Neuronal stem cell (in vitro differentiated cells): ENCODE results near the gene ARHGEF26.

Experiments used
- DNase-seq: peaks from one replicate; pipeline ENCODE4 v3.0.0-alpha.2; 2013; ENCODE audit warnings: low spot score
- H2AFZ ChIP-seq: one replicate; pipeline ENCODE4 v1.6.1; 2013; ENCODE audit warnings: mild to moderate bottlenecking, low read length, inconsistent platforms
- H2AK5ac ChIP-seq: 2 replicates; pipeline ENCODE4 v1.6.1; 2013; ENCODE audit warnings: low read depth, mild to moderate bottlenecking, inconsistent platforms, low read length, moderate library complexity, mixed read lengths
- H2BK120ac ChIP-seq: 2 replicates; pipeline ENCODE4 v1.6.1; 2013; ENCODE audit warnings: low read depth, mild to moderate bottlenecking, inconsistent platforms, low read length, moderate library complexity, mixed read lengths
- H2BK12ac ChIP-seq: one replicate; pipeline ENCODE4 v1.6.1; 2013; ENCODE audit warnings: low read length, inconsistent platforms
- H2BK15ac ChIP-seq: 2 replicates; pipeline ENCODE4 v1.6.1; 2013; ENCODE audit warnings: mild to moderate bottlenecking, low read length, inconsistent platforms, mixed read lengths
- H2BK5ac ChIP-seq: one replicate; pipeline ENCODE4 v1.6.1; 2013; ENCODE audit warnings: inconsistent platforms, mild to moderate bottlenecking, low read length, moderate library complexity
- H3K14ac ChIP-seq: one replicate; pipeline ENCODE4 v1.6.1; 2013; ENCODE audit warnings: low read length, inconsistent platforms
- H3K18ac ChIP-seq: 2 replicates; pipeline ENCODE4 v1.6.1; 2013; ENCODE audit warnings: low read length, inconsistent platforms
- H3K23ac ChIP-seq: 2 replicates; pipeline ENCODE4 v1.6.1; 2013; ENCODE audit warnings: low read depth, mild to moderate bottlenecking, mixed read lengths, low read length, inconsistent platforms; ENCODE audit not compliant: poor library complexity
- H3K27ac ChIP-seq: replicated peaks from 3 replicates; pipeline ENCODE4 v1.5.1; 2013; ENCODE audit warnings: low read length, inconsistent platforms
- H3K27me3 ChIP-seq, 3 experiments: 2 replicates each; pipeline ENCODE4 v1.6.1; 2013; ENCODE audit warnings: low read length in 3 of 3, mild to moderate bottlenecking in 2 of 3, inconsistent platforms in 1 of 3, low read depth in 1 of 3, mixed read lengths in 1 of 3, moderate library complexity in 1 of 3; ENCODE audit not compliant: control insufficient read depth in 3 of 3, insufficient read depth in 3 of 3
- H3K36me3 ChIP-seq, 2 donors: replicated peaks in 1 of 2; 2 replicates each; pipeline ENCODE4 v1.6.1; 2013; ENCODE audit warnings: low read length in 2 of 2; ENCODE audit not compliant: control insufficient read depth in 2 of 2, insufficient read depth in 2 of 2
- H3K4ac ChIP-seq: 2 replicates; pipeline ENCODE4 v1.6.1; 2013; ENCODE audit warnings: inconsistent platforms, mild to moderate bottlenecking, low read length, moderate library complexity
- H3K4me1 ChIP-seq, 2 donors: 1 replicate in 1 of 2; 2 replicates in 1 of 2; pipeline ENCODE4 v1.6.1; 2013; ENCODE audit warnings: low read length in 2 of 2, low read depth in 1 of 2; ENCODE audit not compliant: control insufficient read depth in 2 of 2, insufficient read depth in 1 of 2
- H3K4me2 ChIP-seq: one replicate; pipeline ENCODE4 v1.6.1; 2013; ENCODE audit warnings: mild to moderate bottlenecking, low read length, inconsistent platforms; ENCODE audit not compliant: insufficient read depth, poor library complexity, severe bottlenecking
- H3K4me3 ChIP-seq, 2 donors: 2 replicates each; pipeline ENCODE4 v1.5.1; 2013; ENCODE audit warnings: low read length in 2 of 2, mild to moderate bottlenecking in 2 of 2, inconsistent platforms in 1 of 2, moderate library complexity in 1 of 2
- H3K79me1 ChIP-seq: one replicate; pipeline ENCODE4 v1.6.1; 2013; ENCODE audit warnings: low read depth, mild to moderate bottlenecking, inconsistent platforms, low read length, moderate library complexity
- H3K9ac ChIP-seq: one replicate; pipeline ENCODE4 v1.6.1; 2013; ENCODE audit warnings: mild to moderate bottlenecking, low read depth, low read length, inconsistent platforms; ENCODE audit not compliant: poor library complexity
- H3K9me3 ChIP-seq, 2 donors: replicated peaks in 1 of 2; 2 replicates each; pipeline versions ENCODE3 to v1.6.1; 2013; ENCODE audit warnings: low read length in 2 of 2, mild to moderate bottlenecking in 2 of 2, inconsistent platforms in 1 of 2, low read depth in 1 of 2, mixed read lengths in 1 of 2, moderate library complexity in 1 of 2; ENCODE audit not compliant: control insufficient read depth in 2 of 2, insufficient read depth in 1 of 2
- H4K8ac ChIP-seq: one replicate; pipeline ENCODE4 v1.6.1; 2013; ENCODE audit warnings: low read depth, mild to moderate bottlenecking, inconsistent platforms, low read length, moderate library complexity
- H4K91ac ChIP-seq: one replicate; pipeline ENCODE4 v1.6.1; 2013; ENCODE audit warnings: low read length, low read depth, mild to moderate bottlenecking, inconsistent platforms; ENCODE audit not compliant: poor library complexity
- WGBS, 2 donors: extraction: QIAGEN DNeasy Blood & Tissue Kit; methylation state at CpG; one replicate each; pipeline ENCODE4 v1.1.7; 2013; ENCODE audit warnings: missing lambda C conversion rate in 2 of 2, mixed read lengths in 1 of 2; ENCODE audit not compliant: insufficient read length in 2 of 2, insufficient replicate concordance in 1 of 2; ENCODE audit errors: extremely low coverage in 2 of 2; 5-methylcytosine and 5-hydroxymethylcytosine counted together

The ARHGEF26 gene

DNA sequence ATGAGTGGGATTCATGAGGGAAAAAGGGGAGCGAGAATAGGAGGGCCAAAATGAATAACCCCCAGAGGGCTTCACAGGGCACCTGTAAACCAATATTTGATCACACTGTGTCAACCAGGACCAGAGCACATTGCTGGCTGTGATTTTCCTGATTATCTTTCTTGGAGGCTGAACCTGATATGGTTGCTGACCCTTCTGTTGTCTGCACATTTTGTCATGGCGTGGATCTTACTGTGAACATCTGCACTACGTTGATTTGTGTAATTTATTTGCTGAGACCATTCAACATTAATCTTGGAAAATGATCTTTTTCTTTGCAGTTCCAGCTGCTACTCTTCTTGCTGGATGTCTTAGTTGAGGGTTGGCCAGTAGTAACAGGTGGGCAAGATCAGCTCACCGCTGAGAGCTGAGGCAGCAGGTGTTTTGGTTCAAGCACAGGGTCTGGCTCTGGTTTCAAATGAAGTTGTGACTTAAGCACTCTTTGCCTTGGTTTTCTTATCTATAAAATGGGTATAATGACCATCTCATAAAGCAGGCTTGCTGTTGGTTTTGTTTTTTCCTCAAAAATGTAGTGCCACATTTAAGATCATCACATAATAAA, 61.2 kb downstream of the ARHGEF26 start:
- H3K79me1 ChIP-seq, result no peaks in the 10 kb centered on the region
- no peak overlapping the region for H2BK120ac ChIP-seq
- no peaks in the 10 kb centered on the region for H3K27me3 ChIP-seq
- no peak overlapping the region for H2AK5ac ChIP-seq
- H3K4me1 ChIP-seq, result peaks cover 0 to 7% of the 10 kb centered on the region in 2 donors
- WGBS, 2 donors, result no CpG with 5 or more reads among the region's 4 CpGs
- no peak overlapping the region for H2BK5ac ChIP-seq
- H3K4ac ChIP-seq, result no peak overlapping the region
- no peak overlapping the region for H2AFZ ChIP-seq
- no peak for DNase-seq
- H3K23ac ChIP-seq, result no peak overlapping the region
- H3K36me3 ChIP-seq, result peaks cover 0 to 6% of the 10 kb centered on the region in 2 donors
- H4K91ac ChIP-seq, result no peak overlapping the region
- no peak overlapping the region for H3K4me2 ChIP-seq
- H3K9ac ChIP-seq, result no peak overlapping the region
- H3K27ac ChIP-seq, result no peak overlapping the region
- no peak overlapping the region for H3K18ac ChIP-seq
- no peak overlapping the region for H2BK12ac ChIP-seq
- no peak overlapping the region for H3K14ac ChIP-seq
- H3K9me3 ChIP-seq, result peaks cover 0 to 10% of the 10 kb centered on the region in 2 donors
- H4K8ac ChIP-seq, result no peak overlapping the region
- no peak overlapping the region for H3K4me3 ChIP-seq
- H2BK15ac ChIP-seq, result no peak overlapping the region

DNA sequence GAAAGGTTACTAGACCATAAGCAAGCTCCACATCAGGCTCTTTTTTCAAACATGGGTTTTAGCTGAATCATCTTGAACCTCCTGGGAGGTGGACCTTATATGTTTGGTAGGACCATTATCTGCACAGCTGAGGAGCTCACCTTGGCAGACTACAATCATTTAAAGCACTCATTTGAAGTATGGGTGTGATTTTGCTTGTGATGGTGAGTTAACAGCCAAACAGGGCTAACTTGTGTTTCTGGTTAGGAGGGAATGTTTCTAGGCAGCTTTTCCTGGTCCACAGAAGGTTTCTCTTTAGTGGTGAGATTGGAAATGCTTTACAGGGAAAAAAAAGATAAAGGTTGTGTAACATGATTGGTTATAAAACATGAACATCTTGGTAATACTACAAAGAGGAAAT, 61.8 kb downstream of the ARHGEF26 start:
- no peak overlapping the region for H4K8ac ChIP-seq
- no peaks in the 10 kb centered on the region for H3K27me3 ChIP-seq
- no peak overlapping the region for H2BK5ac ChIP-seq
- DNase-seq, result no peak
- H3K18ac ChIP-seq, result no peak overlapping the region
- no peak overlapping the region for H2AK5ac ChIP-seq
- H4K91ac ChIP-seq, result no peak overlapping the region
- no peak overlapping the region for H2BK12ac ChIP-seq
- no peaks in the 10 kb centered on the region for H3K79me1 ChIP-seq
- peaks cover 0 to 7% of the 10 kb centered on the region in 2 donors for H3K4me1 ChIP-seq
- H2BK120ac ChIP-seq, result no peak overlapping the region
- H3K27ac ChIP-seq, result no peak overlapping the region
- H2BK15ac ChIP-seq, result no peak overlapping the region
- H3K9me3 ChIP-seq, result peaks cover 0 to 10% of the 10 kb centered on the region in 2 donors
- H3K9ac ChIP-seq, result no peak overlapping the region
- H3K14ac ChIP-seq, result no peak overlapping the region
- H3K4me2 ChIP-seq, result no peak overlapping the region
- H3K4me3 ChIP-seq, result no peak overlapping the region
- peaks cover 0 to 11% of the 10 kb centered on the region in 2 donors for H3K36me3 ChIP-seq
- no peak overlapping the region for H3K4ac ChIP-seq
- H2AFZ ChIP-seq, result no peak overlapping the region
- no peak overlapping the region for H3K23ac ChIP-seq

DNA sequence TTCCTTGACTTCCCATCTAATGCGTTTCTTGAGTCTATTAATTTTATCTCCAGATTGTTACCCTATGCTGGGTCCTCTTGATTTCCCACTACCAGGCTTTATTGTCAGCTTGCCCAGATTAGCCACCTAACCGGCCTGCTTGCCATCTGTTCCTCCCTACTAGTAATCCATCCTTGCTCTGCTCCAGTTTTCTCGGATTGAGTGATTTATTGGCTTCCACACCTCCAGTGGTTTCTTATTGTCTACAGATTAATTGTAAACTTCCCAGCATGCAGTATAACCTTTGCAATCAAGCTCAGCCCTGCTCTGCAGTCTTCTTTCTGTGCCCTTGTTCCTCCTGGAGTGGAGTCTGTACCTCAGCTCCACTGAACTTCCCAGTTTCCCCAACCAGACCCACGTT, 63.4 kb downstream of the ARHGEF26 start:
- Histone ChIP-seq H2BK120ac (no peak overlapping the region), H3K9ac (no peak overlapping the region), H3K23ac (no peak overlapping the region), H2AK5ac (no peak overlapping the region), H4K91ac (no peak overlapping the region), H3K4me2 (no peak overlapping the region), H3K4me1 (peaks cover 0 to 7% of the 10 kb centered on the region in 2 donors), H3K79me1 (no peaks in the 10 kb centered on the region), H2BK12ac (no peak overlapping the region), H3K4me3 (no peak overlapping the region), H2BK15ac (no peak overlapping the region), H3K18ac (no peak overlapping the region), H3K27me3 (no peaks in the 10 kb centered on the region), H3K9me3 (peaks cover 0 to 4% of the 10 kb centered on the region in 2 donors), H3K27ac (no peak overlapping the region), H3K36me3 (peaks cover 3 to 27% of the 10 kb centered on the region in 2 donors), H2BK5ac (no peak overlapping the region), H3K4ac (no peak overlapping the region), H2AFZ (no peak overlapping the region), H4K8ac (no peak overlapping the region), H3K14ac (no peak overlapping the region)
- no peak for DNase-seq
- no CpG with 5 or more reads among the region's 4 CpGs for WGBS, 2 donors

DNA sequence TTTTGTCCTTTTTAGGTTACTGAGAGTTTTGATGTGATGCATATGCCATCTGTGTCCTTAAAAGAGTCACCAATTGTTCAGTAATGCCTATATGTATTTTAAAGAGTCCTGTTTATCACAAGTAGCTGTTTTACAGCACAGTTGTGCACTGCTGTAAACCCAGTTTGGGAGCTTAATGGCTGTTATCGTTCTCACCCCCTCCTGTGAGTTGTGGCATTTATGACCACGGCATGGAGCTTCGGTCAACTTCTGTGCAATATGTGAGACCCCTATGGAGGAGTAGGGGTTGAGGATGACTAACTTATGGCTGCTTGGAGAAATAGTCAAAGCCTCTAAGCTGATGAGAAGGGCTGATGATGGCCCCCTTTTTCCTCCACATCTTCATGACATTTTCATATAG, 67.2 kb downstream of the ARHGEF26 start:
- Histone ChIP-seq H3K4me3 (no peak overlapping the region), H2BK120ac (no peak overlapping the region), H3K9ac (no peak overlapping the region), H4K8ac (no peak overlapping the region), H2AFZ (no peak overlapping the region), H3K18ac (no peak overlapping the region), H3K14ac (no peak overlapping the region), H4K91ac (no peak overlapping the region), H3K27me3 (no peaks in the 10 kb centered on the region), H2BK15ac (no peak overlapping the region), H3K4ac (no peak overlapping the region), H3K23ac (no peak overlapping the region), H3K9me3 (no peaks in the 10 kb centered on the region), H2BK5ac (no peak overlapping the region), H2BK12ac (no peak overlapping the region), H3K4me1 (no peaks in the 10 kb centered on the region), H2AK5ac (no peak overlapping the region), H3K79me1 (no peaks in the 10 kb centered on the region), H3K4me2 (no peak overlapping the region), H3K36me3 (peaks cover 6 to 53% of the 10 kb centered on the region in 2 donors), H3K27ac (no peak overlapping the region)
- no peak for DNase-seq
- WGBS, 2 donors, result no CpG with 5 or more reads among the region's 3 CpGs
